ENCODE measurements around the gene CCDC15. TPM values are rescaled to one million over a fixed set of nuclear protein-coding genes. Genes with fewer than 3 reads are reported as not detected.
A peak's percentile ranks its signal among the peaks of the same experiment; 100 is the strongest.

The CCDC15 gene
- total RNA-seq, 1 experiment from 2014 or later = 4.0 TPM

GRCh38 chr11:125081098-125081798 lies 127.2 kb downstream of the CCDC15 start:
- TF ChIP-seq CTCF (IDR thresholded peaks at IDR 0.05; ENCODE audit: insufficient read depth in 1 of 2, low read depth in 1 of 2, low read length in 1 of 2, severe bottlenecking in 1 of 2, unreplicated experiment in 1 of 2) = no peak
- no peaks in the 10 kb centered on the region for H3K36me3 Mint-ChIP-seq (ENCODE audit: insufficient read depth, unreplicated experiment)
- no peaks in the 10 kb centered on the region for H3K9me3 Mint-ChIP-seq (ENCODE audit: unreplicated experiment)
- Histone ChIP-seq H3K27me3 (replicated peaks; ENCODE audit: control insufficient read depth, insufficient read depth, low read length) (no peaks in the 10 kb centered on the region), H3K36me3 (ENCODE audit: control insufficient read depth, insufficient read depth, low read length) (no peaks in the 10 kb centered on the region), H3K4me1 (peaks cover 4% of the 10 kb centered on the region; the same call in 1 of the 2 replicates), H3K9me3 (no peaks in the 10 kb centered on the region), H3K4me3 (ENCODE audit: low read depth, low read length) (no peak overlapping the region)
- ChIA-PET POLR2A (no interaction called here), CTCF (interaction anchor here (1.9 kb wide), 1 partner anchor 10 kb away, joined by 8 read pairs; no protein-coding TSS in a partner anchor)
- DNase-seq = no peak
- H3K4me3 Mint-ChIP-seq (ENCODE audit: unreplicated experiment) = no peak overlapping the region
- no peaks in the 10 kb centered on the region for H3K27me3 Mint-ChIP-seq (ENCODE audit: insufficient read depth, unreplicated experiment)
- H3K27ac Mint-ChIP-seq (ENCODE audit: unreplicated experiment) = no peak overlapping the region
- no peaks in the 10 kb centered on the region for H3K4me1 Mint-ChIP-seq (ENCODE audit: low read depth, unreplicated experiment)
- BruUV-seq (replicated peaks) = no TSS peak
- intact Hi-C loops (cut with micrococcal nuclease; ENCODE audit: unreplicated experiment) = no loop called here

DNA sequence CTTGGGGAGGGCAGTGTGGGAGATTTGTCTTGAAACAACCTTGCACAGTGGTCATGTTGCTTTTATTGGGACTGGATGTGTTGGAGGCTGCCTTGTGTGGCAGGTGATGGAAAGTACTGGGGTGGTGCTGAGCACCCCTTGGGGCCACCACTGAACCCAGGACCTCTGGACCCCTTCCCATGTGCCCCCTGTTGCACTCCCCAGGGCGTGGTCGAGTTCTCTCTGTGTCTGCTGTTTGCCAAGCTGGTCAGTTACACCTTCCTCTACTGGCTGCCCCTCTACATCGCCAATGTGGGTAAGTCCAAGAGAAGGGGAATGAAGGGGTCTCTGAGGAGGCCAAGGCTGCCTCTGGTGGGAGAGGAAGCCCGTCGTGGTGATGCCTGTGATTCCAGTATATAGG lies 128.0 kb downstream of the CCDC15 start:
- Mint-ChIP-seq H3K9me3 (ENCODE audit: unreplicated experiment) (no peaks in the 10 kb centered on the region), H3K36me3 (ENCODE audit: insufficient read depth, unreplicated experiment) (no peaks in the 10 kb centered on the region), H3K27ac (ENCODE audit: unreplicated experiment) (no peak overlapping the region), H3K4me1 (ENCODE audit: low read depth, unreplicated experiment) (no peaks in the 10 kb centered on the region), H3K27me3 (ENCODE audit: insufficient read depth, unreplicated experiment) (no peaks in the 10 kb centered on the region), H3K4me3 (ENCODE audit: unreplicated experiment) (no peak overlapping the region)
- no peak for TF ChIP-seq CTCF (IDR thresholded peaks at IDR 0.05; ENCODE audit: insufficient read depth in 1 of 2, low read depth in 1 of 2, low read length in 1 of 2, severe bottlenecking in 1 of 2, unreplicated experiment in 1 of 2)
- no peak for DNase-seq
- Histone ChIP-seq H3K36me3 (ENCODE audit: control insufficient read depth, insufficient read depth, low read length) (no peaks in the 10 kb centered on the region; the same call in 1 of the 2 replicates), H3K4me3 (ENCODE audit: low read depth, low read length) (no peak overlapping the region), H3K9me3 (no peaks in the 10 kb centered on the region), H3K4me1 (peaks cover 4% of the 10 kb centered on the region; the same call in 1 of the 2 replicates), H3K27me3 (replicated peaks; ENCODE audit: control insufficient read depth, insufficient read depth, low read length) (no peaks in the 10 kb centered on the region)
- BruUV-seq (replicated peaks) = no TSS peak
- intact Hi-C loops (cut with micrococcal nuclease; ENCODE audit: unreplicated experiment) = no loop called here
- POLR2A ChIA-PET = no interaction called here
- CTCF ChIA-PET = interaction anchor here (0.6 to 1.9 kb wide), 2 partner anchors 9 to 328 kb away, joined by 3 to 8 read pairs; no protein-coding TSS in a partner anchor

GRCh38 chr11:125082611-125083311 lies 128.8 kb downstream of the CCDC15 start:
- Histone ChIP-seq H3K27me3 (replicated peaks; ENCODE audit: control insufficient read depth, insufficient read depth, low read length) (no peaks in the 10 kb centered on the region), H3K4me1 (peaks cover 4% of the 10 kb centered on the region; the same call in 1 of the 2 replicates), H3K4me3 (ENCODE audit: low read depth, low read length) (no peak overlapping the region), H3K36me3 (ENCODE audit: control insufficient read depth, insufficient read depth, low read length) (no peaks in the 10 kb centered on the region; the same call in 1 of the 2 replicates), H3K9me3 (no peaks in the 10 kb centered on the region)
- Mint-ChIP-seq H3K36me3 (ENCODE audit: insufficient read depth, unreplicated experiment) (no peaks in the 10 kb centered on the region), H3K4me3 (ENCODE audit: unreplicated experiment) (no peak overlapping the region), H3K27me3 (ENCODE audit: insufficient read depth, unreplicated experiment) (no peaks in the 10 kb centered on the region), H3K27ac (ENCODE audit: unreplicated experiment) (peak overlapping the region; percentile 21), H3K9me3 (ENCODE audit: unreplicated experiment) (no peaks in the 10 kb centered on the region), H3K4me1 (ENCODE audit: low read depth, unreplicated experiment) (no peaks in the 10 kb centered on the region)
- intact Hi-C loops (cut with micrococcal nuclease; ENCODE audit: unreplicated experiment) = no loop called here
- no peak for TF ChIP-seq CTCF (IDR thresholded peaks at IDR 0.05; ENCODE audit: insufficient read depth in 1 of 2, low read depth in 1 of 2, low read length in 1 of 2, severe bottlenecking in 1 of 2, unreplicated experiment in 1 of 2)
- BruUV-seq (replicated peaks) = no TSS peak
- DNase-seq = peak in 1 of 2 experiments; percentile 50
- POLR2A ChIA-PET = no interaction called here
- CTCF ChIA-PET = interaction anchor here (0.6 to 1.9 kb wide), 3 partner anchors 8 to 327 kb away, joined by 3 to 8 read pairs (median 3); no protein-coding TSS in a partner anchor

Measured in Caco-2 (cell line).